Heart left ventricle (tissue), 16 donors: ENCODE measurements around the gene C2. TPM values are rescaled to one million over a fixed set of nuclear protein-coding genes. Genes with fewer than 3 reads are reported as not detected.
"Not testable (repeated sequence)": the region's sequence is repeated elsewhere in the genome, so short reads cannot be mapped to it uniquely, and the experiment has no call there.

Source experiments
- ATAC-seq, 4 donors: fragments of 200-7000 bp; cut with Tn5 transposase; one replicate each; pipeline ENCODE4 v1.9.1; 2020 to 2022; ENCODE audit warnings: moderate library complexity in 4 of 4, mild to moderate bottlenecking in 3 of 4, moderate number of reproducible peaks in 1 of 4
- DNase-seq, 5 donors: peaks; one replicate each; pipeline ENCODE4 v3.0.0-alpha.2; 2020
- H3K27ac ChIP-seq, 12 donors: fragments of 200-600 bp; sonication (generic) in 4 of 12; one replicate each; pipeline versions ENCODE4 v1.5.0 to v1.8.0; 2016 to 2022; ENCODE audit warnings: mild to moderate bottlenecking in 2 of 12
- H3K27me3 ChIP-seq, 9 donors: fragments of 200-600 bp; sonication (generic) in 2 of 9; one replicate each; pipeline versions ENCODE4 v1.5.1 to v1.8.0; 2016 to 2022; ENCODE audit warnings: mild to moderate bottlenecking in 3 of 9
- H3K36me3 ChIP-seq, 9 donors: fragments of 200-600 bp; sonication (generic) in 2 of 9; one replicate each; pipeline versions ENCODE4 v1.5.0 to v1.8.0; 2018 to 2022; ENCODE audit warnings: mild to moderate bottlenecking in 2 of 9
- H3K4me1 ChIP-seq, 12 donors: fragments of 200-600 bp; sonication (generic) in 4 of 12; one replicate each; pipeline versions ENCODE4 v1.5.0 to v1.8.0; 2016 to 2022; ENCODE audit warnings: mild to moderate bottlenecking in 3 of 12
- H3K4me3 ChIP-seq, 12 donors: fragments of 200-600 bp; sonication (generic) in 4 of 12; one replicate each; pipeline versions ENCODE4 v1.5.0 to v1.8.0; 2017 to 2022; ENCODE audit warnings: mild to moderate bottlenecking in 9 of 12, moderate library complexity in 4 of 12
- H3K9me3 ChIP-seq, 12 donors: fragments of 200-600 bp; sonication (generic) in 4 of 12; one replicate each; pipeline versions ENCODE4 v1.5.0 to v1.8.0; 2016 to 2022; ENCODE audit warnings: mild to moderate bottlenecking in 1 of 12
- CTCF ChIP-seq, 12 donors: fragments of 200-600 bp; sonication (generic) in 4 of 12; IDR thresholded peaks; one replicate each; pipeline versions ENCODE4 v1.5.0 to v1.8.0; 2018 to 2022; ENCODE audit warnings: antibody characterized with exemption in 12 of 12, mild to moderate bottlenecking in 5 of 12
- POLR2A ChIP-seq, 2 donors: fragments of 450-650 bp; IDR thresholded peaks; one replicate each; pipeline ENCODE4 v1.6.1; 2017; ENCODE audit warnings: antibody characterized with exemption in 2 of 2, mild to moderate bottlenecking in 2 of 2, moderate library complexity in 2 of 2
- WGBS, 4 donors: extraction: QIAGEN DNeasy Blood & Tissue Kit in 2 of 4; methylation state at CpG; one replicate each; pipeline versions ENCODE4 v1.1.5 to v1.1.7; 2013 to 2018; 5-methylcytosine and 5-hydroxymethylcytosine counted together
- intact Hi-C, 10 donors: fragments of 100-400 bp; cut with DNase I; formaldehyde crosslinking; loops; one replicate each; pipeline versions ENCODE4 v1.11.1 to v1.14.2; 2022
- polyA plus RNA-seq, 2 donors: library from polyadenylated mRNA; stranded (reverse); fragments of 200-250 nt; gene quantifications; one replicate each; pipeline ENCODE4 v1.2.3, GENCODE V29; 2013
- total RNA-seq, 9 donors: library from RNA; depleted of rRNA in 2 of 9; stranded (reverse); fragments of >200 nt in 2 of 9; fragmentation: NEBNext Ultra II Directional in 3 of 9; extraction: Animal tissue kit (Norgen Biotek cat#: 25700) in 3 of 9; gene quantifications; one replicate each; pipeline versions ENCODE4 v1.1.0 to v1.2.4, GENCODE V29; 2016 to 2023
- donor health status: ischemic (EF 13 %, LVEDD 7.1; RV severe dilation, severe dysfunction).
- donor health status: healthy with polysubstance abuse.
- donor health status: DM: no; HTN: yes; CAD: no.
- donor health status: DM: no; HTN: no; CAD: no.
- donor health status: ischemic (EF 25% LVEDD 6.9; RV normal size, moderate dysfunction).
- donor health status: ischemic (EF 25% LVEDD 5.7; RV mildly dilated, moderate dysfunction).
- donor health status: healthy.
- donor health status: DM: yes; HTN: yes; CAD: no.
- donor health status: ischemic (EF 35%, LVEDD 5.7; RV mildly dilated, moderate dysfunction).
- donor health status: nonischemic (EF 11% LVEDD 7.7; RV severe dilation, severe dysfunction).
- donor health status: DM: yes; HTN: yes; CAD: no.
- donor health status: PGD.
- donor health status: ischemic (EF 29% LVEDD 5.4; RV normal size, mild dysfunction).
- donor health status: nonischemic (EF 23%, LVEDD 6.1; RV moderate dilation, normal function).

C2 gene
- total and polyA plus RNA-seq, 11 donors = 0.69 to 103 (median 4.8) TPM

GRCh38 chr6:31930962-31931361 is 3.4 kb downstream of the C2 start:
- H3K4me3 ChIP-seq = no peak overlapping the region
- no peaks in the 10 kb centered on the region for H3K36me3 ChIP-seq
- intact Hi-C loops = no loop called here
- no peaks in the 10 kb centered on the region for H3K27me3 ChIP-seq
- ATAC-seq (no peak), DNase-seq (no peak)
- no peak overlapping the region for H3K27ac ChIP-seq
- H3K9me3 ChIP-seq = no peaks in the 10 kb centered on the region
- TF ChIP-seq CTCF (IDR thresholded peaks at IDR 0.05) = no peak
- no peak for TF ChIP-seq POLR2A (IDR thresholded peaks at IDR 0.05)
- H3K4me1 ChIP-seq = peaks cover 0 to 17% (median 0%) of the 10 kb centered on the region in 12 donors
- 73 to 86% (median 82%) methylated on average over 1 of the region's 1 CpG for WGBS, 4 donors

- DNase-seq, H3K36me3 ChIP-seq, H3K9me3 ChIP-seq, H3K27me3 ChIP-seq, H3K4me3 ChIP-seq, H3K27ac ChIP-seq, intact Hi-C loops, ATAC-seq: not testable (repeated sequence)
- peaks cover 0 to 14% (median 0%) of the 10 kb centered on the region in 12 donors for H3K4me1 ChIP-seq
- WGBS, 4 donors = 80 to 97% (median 94%) methylated on average over 3 to 32 of the region's 32 CpGs
Measured at GRCh38 chr6:31932137-31932536, 4.6 kb downstream of the C2 start.

GRCh38 chr6:31933537-31933936 is 6.0 kb downstream of the C2 start:
- DNase-seq (no peak), ATAC-seq (no peak)
- Histone ChIP-seq H3K36me3 (no peaks in the 10 kb centered on the region), H3K27ac (no peak overlapping the region), H3K4me1 (peaks cover 0 to 8% (median 0%) of the 10 kb centered on the region in 12 donors), H3K27me3 (no peaks in the 10 kb centered on the region), H3K4me3 (no peak overlapping the region), H3K9me3 (no peaks in the 10 kb centered on the region)
- TF ChIP-seq POLR2A (IDR thresholded peaks at IDR 0.05) (no peak), CTCF (IDR thresholded peaks at IDR 0.05) (no peak)
- WGBS, 4 donors = 83 to 89% (median 87%) methylated on average over 8 to 19 of the region's 19 CpGs
- intact Hi-C loops = no loop called here

GRCh38 chr6:31935021-31935420 is 7.5 kb downstream of the C2 start:
- Histone ChIP-seq H3K4me1 (no peaks in the 10 kb centered on the region), H3K9me3 (no peaks in the 10 kb centered on the region), H3K36me3 (peaks cover 0 to 7% (median 0%) of the 10 kb centered on the region in 9 donors), H3K27ac (no peak overlapping the region), H3K4me3 (no peak overlapping the region), H3K27me3 (no peaks in the 10 kb centered on the region)
- 71 to 79% (median 72%) methylated on average over 3 of the region's 3 CpGs for WGBS, 4 donors
- ATAC-seq = no peak
- no peak for TF ChIP-seq POLR2A (IDR thresholded peaks at IDR 0.05)
- TF ChIP-seq CTCF (IDR thresholded peaks at IDR 0.05) = no peak
- no peak for DNase-seq
- intact Hi-C loops = no loop called here

DNA sequence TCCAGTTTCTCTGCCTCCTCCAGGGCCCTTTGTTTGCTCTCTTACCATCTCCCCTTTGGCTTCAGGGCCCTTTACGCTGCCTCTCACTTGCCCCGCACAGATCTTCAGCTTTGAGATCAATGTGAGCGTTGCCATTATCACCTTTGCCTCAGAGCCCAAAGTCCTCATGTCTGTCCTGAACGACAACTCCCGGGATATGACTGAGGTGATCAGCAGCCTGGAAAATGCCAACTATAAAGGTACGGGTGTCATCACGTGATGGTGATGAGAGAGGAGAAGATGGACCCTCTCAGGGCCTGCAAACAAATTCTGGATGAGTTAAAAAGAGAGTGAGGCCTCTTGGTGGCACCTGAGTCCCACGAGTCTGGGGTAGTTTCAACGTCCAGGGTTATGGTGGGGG is 8.3 kb downstream of the C2 start:
- intact Hi-C loops = no loop called here
- ATAC-seq (no peak), DNase-seq (no peak)
- TF ChIP-seq CTCF (IDR thresholded peaks at IDR 0.05) = no peak
- no peak for TF ChIP-seq POLR2A (IDR thresholded peaks at IDR 0.05)
- H3K36me3 ChIP-seq = peaks cover 0 to 10% (median 0%) of the 10 kb centered on the region in 9 donors
- no peaks in the 10 kb centered on the region for H3K27me3 ChIP-seq
- WGBS, 4 donors = 75 to 79% (median 76%) methylated on average over 9 of the region's 9 CpGs
- no peaks in the 10 kb centered on the region for H3K4me1 ChIP-seq
- H3K9me3 ChIP-seq = no peaks in the 10 kb centered on the region
- no peak overlapping the region for H3K27ac ChIP-seq
- H3K4me3 ChIP-seq = no peak overlapping the region
